Stimulated activated CD8-positive, alpha-beta memory T cell treated with anti-CD3 and anti-CD28 coated beads, Interleukin-12 subunit alpha, Interleukin-12 subunit beta, amount 100 ng/mL, for 24 hours (primary cell): ENCODE measurements around the gene APOA1.

ENCODE experiments used
- DNase-seq: peaks from one replicate; pipeline ENCODE4 v3.0.0-alpha.2; 2020; ENCODE audit errors: extremely low read depth

APOA1 gene

GRCh38 chr11:116837231-116838091 lies at the start of gene APOA1:
Gene APOA1, minus strand, starts transcription at chr11:116837622. Its CDS starts 235 bp downstream, at chr11:116837387.
- DNase-seq, result no peak

DNA sequence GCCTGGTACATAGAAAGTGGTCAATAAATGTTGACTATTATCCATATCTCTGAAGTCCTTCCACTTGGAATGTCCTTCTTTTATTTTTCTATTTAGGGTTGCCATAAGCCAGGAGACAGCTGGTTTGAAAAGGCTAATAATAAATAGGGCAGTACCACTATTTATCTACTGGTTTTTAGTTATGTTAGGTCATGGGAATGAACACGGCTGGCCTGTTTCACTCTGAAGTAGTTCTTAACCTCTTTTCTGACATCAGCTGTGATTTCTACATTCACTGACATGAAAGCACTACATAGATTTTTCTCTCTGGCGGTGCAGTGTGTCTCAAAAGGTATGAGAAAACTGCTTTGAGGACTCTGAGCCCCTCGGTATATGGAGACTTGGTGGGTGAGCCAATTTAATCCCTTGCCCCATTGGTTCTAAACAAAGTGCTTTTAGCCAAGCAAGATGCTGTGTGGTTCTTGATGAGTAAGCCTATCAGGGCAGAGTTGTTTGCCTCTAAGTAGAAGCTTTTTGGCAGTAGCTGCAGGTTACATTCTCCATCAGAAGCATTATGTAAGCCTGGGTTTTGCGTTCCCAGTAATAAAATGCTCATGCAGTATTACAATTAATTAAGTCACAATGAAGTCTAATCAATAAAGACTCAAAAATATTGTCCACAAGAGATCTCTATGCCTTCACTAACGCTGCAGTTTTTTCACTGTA lies 48.7 kb upstream of the APOA1 start:
- no peak for DNase-seq

DNA sequence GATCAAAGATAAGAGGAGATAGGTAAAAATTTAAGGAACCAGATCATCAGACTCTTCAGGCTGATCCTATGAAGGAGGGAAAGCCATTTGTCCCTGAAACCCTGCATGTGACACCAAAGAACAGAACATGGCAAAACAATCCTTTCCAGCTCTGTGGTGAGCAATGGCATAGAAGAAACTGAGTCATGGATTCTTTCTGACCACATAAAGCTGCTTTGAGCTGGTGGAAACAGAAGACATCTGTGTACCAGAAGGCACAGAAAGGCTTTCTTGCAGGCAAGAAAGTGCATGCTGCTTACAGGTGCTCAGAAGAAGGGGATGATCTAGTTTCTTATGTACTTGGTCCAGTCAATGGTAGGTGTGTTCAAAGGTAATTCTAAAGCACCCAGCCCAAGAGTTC lies 45.0 kb upstream of the APOA1 start:
- no peak for DNase-seq

DNA sequence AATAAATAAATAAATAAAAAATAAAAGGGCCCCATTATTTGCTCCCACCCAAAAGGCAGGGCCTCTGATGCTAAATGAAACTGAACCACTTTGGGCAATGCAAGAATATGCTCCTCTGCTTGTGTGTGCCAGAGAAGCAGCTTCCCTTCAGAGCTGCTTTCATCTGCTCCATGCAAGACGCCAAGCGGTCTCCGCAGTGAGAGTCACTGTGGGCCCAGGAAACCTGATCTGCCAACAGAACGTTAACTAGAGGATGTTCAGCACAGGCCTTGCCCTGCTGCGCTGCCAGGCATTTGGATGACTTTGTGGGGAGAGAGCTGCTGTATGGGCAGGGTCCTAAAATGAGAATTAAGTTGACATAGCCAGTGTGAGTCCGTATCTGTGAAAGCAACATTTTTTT lies 43.7 kb upstream of the APOA1 start:
- DNase-seq, result no peak

- DNase-seq, result no peak
Measured at GRCh38 chr11:116879800-116880625, 42.6 kb upstream of the APOA1 start.

GRCh38 chr11:116876656-116877055 lies 39.2 kb upstream of the APOA1 start:
- no peak for DNase-seq

- DNase-seq, result no peak
Measured at GRCh38 chr11:116875194-116875593, 37.8 kb upstream of the APOA1 start.

GRCh38 chr11:116874251-116874650 lies 36.8 kb upstream of the APOA1 start:
- no peak for DNase-seq

DNA sequence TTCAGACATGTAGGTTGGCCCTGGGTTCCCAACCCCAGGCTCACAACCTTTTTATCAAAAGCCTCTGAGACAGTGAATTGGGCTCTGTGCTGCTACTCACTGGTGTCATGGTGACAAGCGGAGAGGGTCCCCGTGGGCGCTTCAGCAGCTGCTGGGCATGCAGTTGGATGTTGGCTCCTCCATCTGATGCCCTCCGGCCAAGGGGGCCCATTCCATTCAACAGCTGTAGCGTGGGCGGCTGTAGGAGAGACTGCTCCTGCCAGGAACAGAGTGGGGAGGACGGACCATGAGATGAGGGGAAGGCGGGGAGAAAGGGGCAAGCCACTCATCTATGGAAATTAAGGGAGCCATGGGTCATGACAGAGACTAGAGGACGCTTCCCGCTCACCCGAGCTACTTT lies 36.0 kb upstream of the APOA1 start:
- DNase-seq, result no peak

GRCh38 chr11:116871248-116871647 lies 33.8 kb upstream of the APOA1 start:
- DNase-seq, result no peak

- DNase-seq, result no peak
Measured at GRCh38 chr11:116870054-116870453, 32.6 kb upstream of the APOA1 start.

DNA sequence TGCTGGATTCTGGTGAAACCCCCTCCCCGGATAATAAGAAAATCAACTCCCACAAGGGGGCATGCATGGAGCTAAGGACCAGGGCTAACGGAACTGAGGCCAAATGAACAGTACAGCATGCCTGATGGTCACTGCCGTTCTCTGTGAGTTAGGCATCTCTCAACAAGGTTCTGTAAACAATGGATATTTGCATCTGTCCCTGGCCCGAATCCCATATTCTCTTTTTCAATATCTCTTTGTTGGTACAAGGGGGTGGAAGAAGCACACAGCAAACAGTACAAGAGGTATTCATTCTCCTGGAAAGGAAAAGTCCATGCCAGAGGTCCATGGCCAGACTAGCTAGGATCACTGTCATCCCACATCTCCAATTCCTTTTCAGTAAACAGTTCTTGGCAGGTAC lies 32.2 kb upstream of the APOA1 start:
- no peak for DNase-seq

DNA sequence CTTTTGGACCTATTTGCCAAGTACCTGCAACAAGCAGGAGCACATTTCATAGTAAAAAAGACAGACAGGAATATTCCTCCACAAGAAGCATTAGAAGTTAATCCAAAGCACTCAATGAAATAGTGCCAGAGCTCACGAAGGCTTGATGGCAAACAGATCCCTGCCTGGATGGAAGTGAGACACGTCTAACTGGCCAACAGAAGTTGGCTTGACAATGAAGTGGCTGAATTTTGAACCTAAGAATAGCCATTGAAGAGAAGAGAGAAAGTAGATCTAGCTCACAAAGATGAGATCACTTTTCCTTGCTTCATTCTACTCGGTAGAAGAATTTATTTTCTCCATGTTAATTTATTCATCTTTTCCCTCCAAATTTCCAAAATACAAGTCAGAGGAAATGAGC lies 30.6 kb upstream of the APOA1 start:
- DNase-seq, result no peak

- no peak for DNase-seq
Measured at GRCh38 chr11:116867619-116868018, 30.2 kb upstream of the APOA1 start.

- DNase-seq, result no peak
Measured at GRCh38 chr11:116866804-116867455, 29.5 kb upstream of the APOA1 start.

DNA sequence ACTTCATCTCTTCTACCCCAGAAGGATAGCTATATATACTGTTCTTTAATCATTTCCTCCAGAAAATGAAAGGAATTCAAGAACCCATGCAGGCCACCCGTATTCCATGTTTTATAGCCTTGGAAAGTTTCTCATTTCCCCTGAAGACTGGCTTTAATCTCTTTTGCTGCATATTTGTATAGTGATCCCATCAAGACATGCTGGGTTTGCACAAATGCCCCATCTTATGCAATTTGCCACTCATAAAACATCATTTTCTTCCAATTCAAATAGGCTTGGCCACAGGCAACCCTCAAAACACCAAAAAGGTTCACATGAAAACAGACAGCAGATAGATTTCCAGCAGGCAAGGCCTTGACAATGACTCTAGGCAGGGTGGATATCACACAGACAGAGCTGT lies 28.3 kb upstream of the APOA1 start:
- no peak for DNase-seq

DNA sequence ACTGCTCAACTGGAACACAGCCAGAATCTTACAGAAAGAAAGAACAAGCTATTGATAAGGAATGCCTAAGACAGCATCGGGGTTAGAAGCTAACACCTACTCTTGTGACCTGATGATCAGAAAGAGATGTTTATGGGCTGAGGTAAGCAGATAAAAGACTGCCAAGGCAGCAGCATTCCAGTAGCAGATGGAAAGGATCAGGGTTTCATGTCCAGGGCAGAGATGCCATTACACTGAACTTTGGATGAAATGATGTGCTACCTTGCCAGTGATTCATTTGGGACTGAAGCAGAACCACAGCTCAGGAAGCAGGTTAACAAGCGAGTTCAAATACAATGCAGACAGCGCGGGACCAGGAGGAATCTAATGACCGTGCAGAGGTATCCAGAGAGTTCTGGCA lies 27.1 kb upstream of the APOA1 start:
- DNase-seq, result no peak

- DNase-seq, result no peak
Measured at GRCh38 chr11:116862951-116863350, 25.5 kb upstream of the APOA1 start.

GRCh38 chr11:116862185-116862584 lies 24.8 kb upstream of the APOA1 start:
- no peak for DNase-seq

GRCh38 chr11:116861539-116861938 lies 24.1 kb upstream of the APOA1 start:
- no peak for DNase-seq

DNA sequence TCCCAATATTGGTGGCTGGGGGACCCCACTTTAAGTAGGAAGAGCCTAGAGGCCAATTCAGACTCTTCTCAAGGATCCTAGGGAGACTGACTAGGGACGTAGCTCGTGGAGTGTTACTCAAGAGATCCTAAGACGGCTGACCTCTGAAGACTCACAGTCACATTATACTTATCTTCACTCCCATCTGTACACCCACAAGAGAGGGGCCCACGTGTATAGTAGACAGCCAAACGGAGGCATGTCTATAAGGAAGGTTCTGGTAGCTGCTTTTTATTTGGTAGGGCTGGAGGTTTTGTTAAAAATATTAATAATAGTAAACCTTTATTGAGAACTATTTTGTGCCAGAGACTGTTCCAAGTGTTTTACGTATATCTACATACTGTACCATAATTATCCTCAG lies 22.9 kb upstream of the APOA1 start:
- no peak for DNase-seq

GRCh38 chr11:116859175-116859574 lies 21.8 kb upstream of the APOA1 start:
- no peak for DNase-seq
